T-helper 22 cell (primary cell): ENCODE data around the gene NFYB.

ENCODE experiments used
- DNase-seq: peaks from one replicate; pipeline ENCODE4 v3.0.0-alpha.2; 2020; ENCODE audit warnings: low read depth

NFYB gene

GRCh38 chr12:104155711-104156555 is 17.9 kb upstream of the NFYB start:
- DNase-seq, result no peak

GRCh38 chr12:104154806-104155205 is 16.8 kb upstream of the NFYB start:
- DNase-seq, result no peak

- no peak for DNase-seq
Observed at GRCh38 chr12:104154286-104154685, 16.3 kb upstream of the NFYB start.

- no peak for DNase-seq
Observed at GRCh38 chr12:104152685-104153241, 14.8 kb upstream of the NFYB start.

GRCh38 chr12:104150416-104150815 is 12.4 kb upstream of the NFYB start:
- no peak for DNase-seq

GRCh38 chr12:104147346-104147745 is 9.3 kb upstream of the NFYB start:
- DNase-seq, result no peak

GRCh38 chr12:104143918-104144317 is 5.9 kb upstream of the NFYB start:
- no peak for DNase-seq

- DNase-seq, result no peak
Observed at GRCh38 chr12:104143002-104143401, 5.0 kb upstream of the NFYB start.

GRCh38 chr12:104142543-104142942 is 4.5 kb upstream of the NFYB start:
- DNase-seq, result no peak

GRCh38 chr12:104138797-104139152 is 765 bp upstream of the NFYB start:
- DNase-seq, result no peak

- peak; percentile 34 for DNase-seq
Observed at GRCh38 chr12:104137001-104137901, 759 bp downstream of the NFYB start.

- DNase-seq, result no peak
Observed at GRCh38 chr12:104136577-104136976, 1.4 kb downstream of the NFYB start.

- no peak for DNase-seq
Observed at GRCh38 chr12:104134882-104135281, 3.1 kb downstream of the NFYB start.

- no peak for DNase-seq
Observed at GRCh38 chr12:104133866-104134265, 4.1 kb downstream of the NFYB start.

- DNase-seq, result no peak
Observed at GRCh38 chr12:104133321-104133720, 4.7 kb downstream of the NFYB start.

- no peak for DNase-seq
Observed at GRCh38 chr12:104132351-104132956, 5.6 kb downstream of the NFYB start.

- DNase-seq, result no peak
Observed at GRCh38 chr12:104131609-104132008, 6.4 kb downstream of the NFYB start.

GRCh38 chr12:104130760-104131159 is 7.2 kb downstream of the NFYB start:
- DNase-seq, result no peak

GRCh38 chr12:104126548-104126947 is 11.5 kb downstream of the NFYB start:
- no peak for DNase-seq

- DNase-seq, result no peak
Observed at GRCh38 chr12:104122298-104122697, 15.7 kb downstream of the NFYB start.

- no peak for DNase-seq
Observed at GRCh38 chr12:104121001-104121400, 17.0 kb downstream of the NFYB start.

- no peak for DNase-seq
Observed at GRCh38 chr12:104115587-104115975, 22.4 kb downstream of the NFYB start.
